Naive B cell (primary cell): Measurements from ENCODE around the gene FGF2. TPM values are rescaled to one million over a fixed set of nuclear protein-coding genes. Genes with fewer than 3 reads are reported as not detected.
"Not testable (repeated sequence)": the region's sequence is repeated elsewhere in the genome, so short reads cannot be mapped to it uniquely, and the experiment has no call there.

Experiments used
- ATAC-seq, 2 donors: fragments of 150-1000 bp; cut with Tn5 transposase; 2 replicates each; pipeline ENCODE4 v1.10.0; 2021; ENCODE audit warnings: low read depth in 2 of 2, mild to moderate bottlenecking in 2 of 2, moderate library complexity in 2 of 2
- DNase-seq: peaks from one replicate; pipeline ENCODE4 v3.0.0; 2022
- H3K27ac Mint-ChIP-seq, 6 donors: one replicate each; pipeline ENCODE4 v1.8.0; 2020 to 2022; ENCODE audit warnings: mild to moderate bottlenecking in 6 of 6, mixed read lengths in 6 of 6, moderate library complexity in 5 of 6, inconsistent platforms in 2 of 6
- H3K27me3 Mint-ChIP-seq, 3 donors: one replicate each; pipeline ENCODE4 v1.8.0; 2021 to 2022; ENCODE audit warnings: mixed read lengths in 3 of 3, mild to moderate bottlenecking in 1 of 3
- H3K36me3 Mint-ChIP-seq, 2 donors: one replicate each; pipeline ENCODE4 v1.8.0; 2020 to 2022; ENCODE audit warnings: mixed read lengths in 2 of 2, inconsistent platforms in 1 of 2, mild to moderate bottlenecking in 1 of 2
- H3K4me1 Mint-ChIP-seq, 3 donors: one replicate each; pipeline ENCODE4 v1.8.0; 2020 to 2022; ENCODE audit warnings: mixed read lengths in 3 of 3, inconsistent platforms in 1 of 3, mild to moderate bottlenecking in 1 of 3, moderate library complexity in 1 of 3
- H3K4me3 Mint-ChIP-seq, 8 donors: one replicate each; pipeline ENCODE4 v1.8.0; 2020 to 2022; ENCODE audit warnings: mild to moderate bottlenecking in 8 of 8, mixed read lengths in 8 of 8, moderate library complexity in 8 of 8, inconsistent platforms in 2 of 8
- H3K9me3 Mint-ChIP-seq, 7 donors: one replicate each; pipeline ENCODE4 v1.8.0; 2020 to 2022; ENCODE audit warnings: mixed read lengths in 7 of 7, mild to moderate bottlenecking in 5 of 7, inconsistent platforms in 2 of 7, moderate library complexity in 1 of 7
- polyA plus RNA-seq, 6 donors: library from polyadenylated mRNA; unstranded; fragments of 300-500 nt; fragmentation: Illumina TruSeq; gene quantifications; one replicate each; pipeline ENCODE4 v1.2.3, GENCODE V29; 2021; ENCODE audit warnings: low read depth in 6 of 6

The FGF2 gene
- polyA plus RNA-seq, 6 donors from 2014 or later: 0.06 to 0.17 (median 0.08) TPM; not detected in 3

DNA sequence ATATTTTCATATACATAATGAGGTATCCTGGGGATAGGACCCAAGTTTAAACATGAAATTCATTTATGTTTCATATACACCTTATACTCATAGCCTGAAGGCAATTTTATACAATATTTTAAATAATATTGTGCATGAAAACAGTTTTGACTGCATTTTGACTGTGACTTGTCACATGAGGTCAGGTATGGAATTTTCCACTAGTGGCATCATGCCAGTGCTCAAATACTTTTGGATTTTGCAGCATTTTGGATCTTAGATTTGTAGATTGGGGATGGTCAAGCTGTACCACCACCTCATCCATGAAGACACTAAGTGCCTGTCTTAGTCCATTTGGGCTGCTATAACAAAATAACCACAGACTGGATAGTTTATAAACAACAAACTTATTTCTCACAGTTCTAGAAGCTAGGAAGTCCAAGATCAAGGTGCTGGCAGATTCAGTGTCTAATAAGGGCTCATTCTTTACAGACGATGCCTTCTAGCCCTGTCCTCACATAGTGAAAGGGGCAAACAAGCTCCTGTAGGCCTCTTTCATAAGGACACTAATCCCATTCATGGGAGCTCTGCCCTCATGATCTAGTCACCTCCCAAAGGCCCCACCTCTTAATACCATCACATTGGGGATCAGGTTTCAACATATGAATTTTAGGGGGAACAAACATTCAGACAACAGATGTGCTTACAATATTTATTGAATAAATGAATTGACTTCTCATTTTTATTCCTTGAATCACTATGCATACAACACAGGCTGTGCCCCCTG, 86.4 kb downstream of the FGF2 start:
- DNase-seq: no peak
- H3K4me1 Mint-ChIP-seq: no peaks in the 10 kb centered on the region
- no peaks in the 10 kb centered on the region for H3K9me3 Mint-ChIP-seq
- no peak for ATAC-seq
- no peak overlapping the region for H3K27ac Mint-ChIP-seq
- H3K27me3 Mint-ChIP-seq: no peaks in the 10 kb centered on the region
- H3K36me3 Mint-ChIP-seq: peaks cover 0 to 6% of the 10 kb centered on the region in 2 donors
- H3K4me3 Mint-ChIP-seq: no peak overlapping the region

DNA sequence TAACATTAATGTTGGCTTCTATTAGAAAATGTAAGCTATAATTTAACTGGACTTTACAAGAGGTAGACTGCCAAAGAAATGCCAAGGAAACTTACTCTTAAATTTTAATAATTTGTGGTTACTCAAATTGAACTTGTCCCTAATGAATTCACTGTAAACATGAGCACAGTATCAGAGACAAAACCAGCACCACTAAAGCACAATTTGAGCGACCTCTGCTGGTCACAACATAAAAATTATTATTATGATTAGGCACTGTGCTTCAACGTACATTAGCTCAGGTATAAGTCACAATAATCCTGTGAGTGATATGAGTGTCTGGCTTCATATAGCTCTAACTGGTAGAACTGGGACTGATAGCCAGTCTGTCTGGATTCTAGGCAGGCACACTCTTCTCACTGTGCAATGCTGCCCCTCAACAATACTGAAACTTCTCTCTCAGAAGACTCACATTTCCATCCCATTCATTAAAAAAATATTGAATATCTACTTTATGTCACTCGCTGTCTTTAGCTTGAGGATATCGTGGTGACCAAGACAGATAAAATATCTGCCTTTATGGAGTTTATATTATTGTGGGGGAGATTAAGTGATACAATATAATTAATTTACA, 87.8 kb downstream of the FGF2 start:
- H3K4me3 Mint-ChIP-seq: no peak overlapping the region
- no peak overlapping the region for H3K27ac Mint-ChIP-seq
- H3K9me3 Mint-ChIP-seq: no peaks in the 10 kb centered on the region
- no peak for ATAC-seq
- no peaks in the 10 kb centered on the region for H3K36me3 Mint-ChIP-seq
- H3K4me1 Mint-ChIP-seq: no peaks in the 10 kb centered on the region
- H3K27me3 Mint-ChIP-seq: no peaks in the 10 kb centered on the region
- no peak for DNase-seq

- H3K9me3 Mint-ChIP-seq: no peaks in the 10 kb centered on the region
- no peak for ATAC-seq
- H3K4me1 Mint-ChIP-seq: no peaks in the 10 kb centered on the region
- H3K27ac Mint-ChIP-seq: peak overlapping the region in 2 of 6 donors; percentile 3 to 23
- DNase-seq: no peak
- no peaks in the 10 kb centered on the region for H3K27me3 Mint-ChIP-seq
- no peaks in the 10 kb centered on the region for H3K36me3 Mint-ChIP-seq
- no peak overlapping the region for H3K4me3 Mint-ChIP-seq
These were observed 88.3 kb downstream of the FGF2 start for GRCh38 chr4:122914938-122915337.

- no peak for ATAC-seq
- no peaks in the 10 kb centered on the region for H3K9me3 Mint-ChIP-seq
These were observed 91.1 kb downstream of the FGF2 start for GRCh38 chr4:122917731-122918130.

DNA sequence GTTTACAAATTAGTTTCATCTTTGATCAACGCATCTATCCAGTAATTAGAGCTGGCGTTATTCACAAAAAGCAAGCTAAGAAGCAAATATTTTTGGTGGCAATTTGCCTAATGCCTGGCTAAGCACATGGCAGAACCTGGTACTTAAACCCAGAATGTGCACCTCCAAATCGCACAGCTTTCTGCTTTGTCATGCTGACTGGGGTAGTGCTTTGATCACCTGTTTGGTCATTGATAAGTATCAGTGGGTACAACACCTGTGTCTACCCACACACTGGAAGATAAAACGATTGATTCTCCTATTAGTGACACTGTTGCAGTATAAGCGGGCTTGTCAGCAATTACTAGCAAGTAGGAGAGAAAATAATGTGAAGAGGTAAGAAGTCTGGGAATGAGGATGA, 93.8 kb downstream of the FGF2 start:
- peak overlapping the region in 2 of 8 donors; percentile 23 to 36 for H3K4me3 Mint-ChIP-seq
- no peaks in the 10 kb centered on the region for H3K36me3 Mint-ChIP-seq
- peaks cover 0 to 7% (median 3%) of the 10 kb centered on the region in 3 donors for H3K4me1 Mint-ChIP-seq
- H3K27ac Mint-ChIP-seq: no peak overlapping the region
- H3K9me3 Mint-ChIP-seq: no peaks in the 10 kb centered on the region
- H3K27me3 Mint-ChIP-seq: no peaks in the 10 kb centered on the region
- DNase-seq (no peak), ATAC-seq (no peak)

More at GRCh38 chr4:122917731-122918130, 91.1 kb downstream of the FGF2 start:
- Mint-ChIP-seq H3K4me1 (peaks cover 0 to 7% (median 0%) of the 10 kb centered on the region in 3 donors), H3K27me3 (no peaks in the 10 kb centered on the region), H3K36me3 (no peaks in the 10 kb centered on the region), H3K27ac (no peak overlapping the region), H3K4me3 (no peak overlapping the region)
- no peak for DNase-seq

DNA sequence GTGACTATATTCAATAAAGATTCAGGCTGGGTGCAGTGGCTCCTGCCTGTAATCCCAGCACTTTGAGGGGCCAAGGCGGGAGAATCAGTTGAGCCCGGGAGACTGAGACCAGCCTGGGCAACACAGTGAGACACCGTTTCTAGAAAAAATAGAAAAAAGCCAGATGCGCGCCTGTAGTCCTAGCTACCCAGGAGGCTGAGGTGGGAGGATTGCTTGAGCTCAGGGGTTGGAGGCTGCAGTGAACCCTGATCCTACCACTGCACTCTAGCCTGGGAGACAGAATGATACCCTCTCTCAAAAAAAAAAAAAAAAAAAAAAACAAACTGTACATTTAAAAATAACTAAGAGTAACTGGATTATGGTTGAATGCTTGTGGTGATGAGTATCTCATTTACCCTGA, 94.7 kb downstream of the FGF2 start:
- ATAC-seq (no peak), DNase-seq (no peak)
- Mint-ChIP-seq H3K9me3 (no peaks in the 10 kb centered on the region), H3K36me3 (no peaks in the 10 kb centered on the region), H3K27me3 (no peaks in the 10 kb centered on the region), H3K27ac (no peak overlapping the region), H3K4me1 (peaks cover 0 to 7% (median 3%) of the 10 kb centered on the region in 3 donors), H3K4me3 (peak overlapping the region in 6 of 8 donors; percentile 63 to 99 (median 98))

- H3K27me3 Mint-ChIP-seq: no peaks in the 10 kb centered on the region
These were observed 95.6 kb downstream of the FGF2 start, which contains the start of gene NUDT6 for GRCh38 chr4:122921971-122922876. Gene NUDT6, minus strand, starts transcription at chr4:122922597. Its CDS starts 25 bp downstream, at chr4:122922572.

DNA sequence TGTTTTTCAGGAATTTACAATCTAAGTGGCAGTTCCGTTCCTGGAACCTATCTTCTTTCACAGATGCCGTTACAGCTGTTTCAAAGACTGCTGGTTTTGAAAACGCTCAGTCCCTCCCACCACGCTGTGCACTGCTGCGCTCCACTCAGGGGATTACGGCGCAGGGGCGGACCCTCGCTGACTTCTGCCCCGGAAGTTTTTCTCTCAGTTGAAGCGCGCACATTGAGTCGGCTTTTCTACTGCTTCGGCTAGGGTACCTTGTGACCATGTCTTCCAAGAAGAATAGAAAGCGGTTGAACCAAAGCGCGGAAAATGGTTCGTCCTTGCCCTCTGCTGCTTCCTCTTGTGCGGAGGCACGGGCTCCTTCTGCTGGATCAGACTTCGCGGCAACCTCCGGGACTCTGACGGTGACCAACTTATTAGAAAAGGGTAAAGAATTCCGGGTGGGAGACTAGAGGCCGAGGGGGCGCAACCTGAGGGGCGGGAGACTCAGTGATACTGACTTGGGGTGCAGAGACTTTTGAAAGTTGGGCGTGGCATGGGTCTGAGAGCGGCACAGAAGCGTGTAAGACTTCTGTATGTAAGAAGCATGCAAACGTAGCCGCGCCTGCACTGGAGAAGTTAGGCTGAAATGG, 96.4 kb downstream of the FGF2 start:
- DNase-seq: peak; percentile 78
- no peaks in the 10 kb centered on the region for H3K36me3 Mint-ChIP-seq

More at GRCh38 chr4:122921971-122922876, 95.6 kb downstream of the FGF2 start, which contains the start of gene NUDT6:
- Mint-ChIP-seq H3K9me3 (no peaks in the 10 kb centered on the region), H3K4me1 (peaks cover 0 to 7% (median 3%) of the 10 kb centered on the region in 3 donors), H3K4me3 (peak within 1 kb of the TSS in 6 of 8 donors; percentile 95 to 99 (median 98)), H3K36me3 (no peaks in the 10 kb centered on the region), H3K27ac (peak within 1 kb of the TSS; percentile 80 to 96 (median 94))
- DNase-seq (peak; percentile 24), ATAC-seq (peak; percentile 31)

DNA sequence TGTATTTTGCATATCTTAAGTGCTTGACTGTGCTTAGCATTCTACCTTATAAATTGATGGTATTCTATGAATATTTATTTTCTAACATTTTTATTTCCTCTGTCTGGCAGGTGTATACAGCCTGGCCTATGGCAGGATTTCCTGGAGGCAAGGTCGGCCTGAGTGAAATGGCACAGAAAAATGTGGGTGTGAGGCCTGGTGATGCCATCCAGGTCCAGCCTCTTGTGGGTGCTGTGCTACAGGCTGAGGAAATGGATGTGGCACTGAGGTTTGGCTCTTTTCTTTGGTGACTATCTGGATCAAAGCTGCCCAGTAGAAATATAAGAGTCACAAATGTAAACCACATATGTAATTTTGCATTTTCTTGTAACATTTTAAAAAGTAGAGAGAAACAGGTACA, 102.3 kb downstream of the FGF2 start:
- Mint-ChIP-seq H3K9me3 (no peaks in the 10 kb centered on the region), H3K4me1 (no peaks in the 10 kb centered on the region), H3K4me3 (no peak overlapping the region), H3K27ac (no peak overlapping the region), H3K36me3 (peaks cover under 1 to 4% of the 10 kb centered on the region in 2 donors), H3K27me3 (no peaks in the 10 kb centered on the region)
- no peak for DNase-seq
- ATAC-seq: no peak

More for the DNA sequence above, 96.4 kb downstream of the FGF2 start:
- no peaks in the 10 kb centered on the region for H3K27me3 Mint-ChIP-seq
- H3K27ac Mint-ChIP-seq: peak overlapping the region; percentile 80 to 96 (median 94)
- H3K4me3 Mint-ChIP-seq: peak overlapping the region in 6 of 8 donors; percentile 95 to 99 (median 98)
- peaks cover 0 to 7% (median 3%) of the 10 kb centered on the region in 3 donors for H3K4me1 Mint-ChIP-seq
- ATAC-seq: peak; percentile 98
- H3K9me3 Mint-ChIP-seq: no peaks in the 10 kb centered on the region

DNA sequence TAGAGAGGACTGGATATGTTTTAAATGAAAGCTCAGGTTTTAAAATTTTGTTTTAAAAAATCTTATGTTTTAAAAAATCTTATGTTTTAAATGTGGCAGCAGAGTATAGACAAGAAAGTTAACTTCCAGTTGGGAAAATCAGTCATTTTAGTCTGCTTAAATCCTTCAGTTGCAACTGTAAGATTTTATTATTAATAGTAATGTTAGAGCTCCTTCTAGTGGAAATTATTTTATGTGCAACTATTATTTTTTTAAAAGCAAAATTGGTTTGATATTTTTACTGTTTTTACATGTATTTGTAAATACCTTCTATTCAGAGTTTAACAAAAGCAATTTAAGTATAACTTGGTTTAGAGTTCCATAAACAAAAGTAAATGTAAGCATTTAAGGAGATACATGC, 104.2 kb downstream of the FGF2 start:
- H3K27me3 Mint-ChIP-seq: no peaks in the 10 kb centered on the region
- ATAC-seq (no peak), DNase-seq (no peak)
- no peak overlapping the region for H3K4me3 Mint-ChIP-seq
- no peaks in the 10 kb centered on the region for H3K9me3 Mint-ChIP-seq
- no peak overlapping the region for H3K27ac Mint-ChIP-seq
- H3K4me1 Mint-ChIP-seq: no peaks in the 10 kb centered on the region
- H3K36me3 Mint-ChIP-seq: peaks cover 16 to 19% of the 10 kb centered on the region in 2 donors

DNA sequence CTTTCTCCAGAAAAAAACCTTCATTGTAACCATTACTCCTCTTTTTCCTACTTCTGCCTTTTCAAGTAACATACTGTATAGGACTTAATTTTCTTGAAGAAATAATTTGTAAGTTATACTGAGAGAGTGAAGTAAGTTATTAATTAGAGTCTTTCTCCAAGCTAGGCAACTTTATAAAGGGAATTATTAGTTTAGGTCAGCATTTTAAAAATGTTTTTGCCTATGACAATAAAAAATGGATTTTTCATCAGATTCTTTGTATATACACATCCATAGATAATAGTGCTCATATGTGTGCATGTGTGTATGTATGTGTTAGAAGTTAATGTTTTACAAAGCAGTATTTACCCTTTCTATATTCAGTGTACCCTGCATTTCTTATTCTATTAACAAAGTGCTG, 106.1 kb downstream of the FGF2 start:
- Mint-ChIP-seq H3K27me3 (no peaks in the 10 kb centered on the region), H3K27ac (no peak overlapping the region), H3K4me3 (no peak overlapping the region), H3K9me3 (no peaks in the 10 kb centered on the region), H3K36me3 (peaks cover 18 to 23% of the 10 kb centered on the region in 2 donors), H3K4me1 (no peaks in the 10 kb centered on the region)
- DNase-seq (no peak), ATAC-seq (no peak)

DNA sequence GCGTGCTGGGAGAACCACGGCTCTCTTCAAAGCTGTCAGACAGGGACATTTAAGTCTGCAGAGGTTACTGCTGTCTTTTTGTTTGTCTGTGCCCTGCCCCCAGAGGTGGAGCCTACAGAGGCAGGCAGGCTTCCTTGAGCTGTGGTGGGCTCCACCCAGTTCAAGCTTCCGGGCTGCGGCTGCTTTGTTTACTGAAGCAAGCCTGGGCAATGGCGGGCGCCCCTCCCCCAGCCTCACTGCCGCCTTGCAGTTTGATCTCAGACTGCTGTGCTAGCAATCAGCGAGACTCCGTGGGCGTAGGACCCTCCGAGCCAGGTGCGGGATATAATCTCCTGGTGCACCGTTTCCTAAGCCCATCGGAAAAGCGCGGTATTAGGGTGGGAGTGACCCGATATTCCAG, 118.5 kb downstream of the FGF2 start:
- not testable (repeated sequence) for DNase-seq, H3K27me3 Mint-ChIP-seq, H3K9me3 Mint-ChIP-seq, H3K4me3 Mint-ChIP-seq, ATAC-seq, H3K4me1 Mint-ChIP-seq
- Mint-ChIP-seq H3K36me3 (peaks cover 28 to 48% of the 10 kb centered on the region in 2 donors), H3K27ac (peak overlapping the region in 1 of 6 donors; percentile 34)

- H3K4me3 Mint-ChIP-seq: no peak overlapping the region
These were observed 119.5 kb downstream of the FGF2 start for GRCh38 chr4:122946142-122946541.

More at GRCh38 chr4:122946142-122946541, 119.5 kb downstream of the FGF2 start:
- no peak overlapping the region for H3K27ac Mint-ChIP-seq
- H3K27me3 Mint-ChIP-seq: no peaks in the 10 kb centered on the region
- peaks cover 28 to 48% of the 10 kb centered on the region in 2 donors for H3K36me3 Mint-ChIP-seq
- ATAC-seq (no peak), DNase-seq (no peak)
- H3K9me3 Mint-ChIP-seq: peaks cover 0 to 4% (median 0%) of the 10 kb centered on the region in 7 donors
- H3K4me1 Mint-ChIP-seq: peaks cover 0 to 2% (median 0%) of the 10 kb centered on the region in 3 donors
